Smooth muscle cell (in vitro differentiated cells): ENCODE data around the gene UBN2. TPM values are rescaled to one million over a fixed set of nuclear protein-coding genes. Genes with fewer than 3 reads are reported as not detected.

Experiments used
- DNase-seq: peaks from one replicate; lab custom pipeline; 2025; ENCODE audit not compliant: unreplicated experiment; lab: John Stamatoyannopoulos, UW
- H2AFZ ChIP-seq: fragments of 200-600 bp; sonication (generic); 2 replicates; pipeline ENCODE4 v1.6.0; 2016; ENCODE audit warnings: antibody characterized with exemption, low read depth, mild to moderate bottlenecking
- H3F3A ChIP-seq: fragments of 200-600 bp; sonication (generic); 2 replicates; pipeline ENCODE4 v1.6.0; 2017; ENCODE audit warnings: antibody characterized with exemption, low read depth
- H3K27ac ChIP-seq: fragments of 200-600 bp; sonication (generic); 2 replicates; pipeline ENCODE4 v1.5.1; 2016; ENCODE audit warnings: low read depth, mild to moderate bottlenecking
- H3K27me3 ChIP-seq: fragments of 200-600 bp; sonication (generic); 2 replicates; pipeline ENCODE4 v1.6.1; 2016; ENCODE audit warnings: low read depth, mild to moderate bottlenecking
- H3K36me3 ChIP-seq: fragments of 200-600 bp; sonication (generic); 2 replicates; pipeline ENCODE4 v1.5.1; 2016; ENCODE audit warnings: low read depth
- H3K4me1 ChIP-seq: fragments of 200-600 bp; sonication (generic); 2 replicates; pipeline ENCODE4 v1.5.1; 2016; ENCODE audit warnings: low read depth
- H3K4me2 ChIP-seq: fragments of 200-600 bp; sonication (generic); 2 replicates; pipeline ENCODE4 v1.6.0; 2016; ENCODE audit warnings: mild to moderate bottlenecking
- H3K4me3 ChIP-seq: fragments of 200-600 bp; sonication (generic); 2 replicates; pipeline ENCODE4 v1.5.1; 2016; ENCODE audit warnings: mild to moderate bottlenecking
- H3K79me2 ChIP-seq: fragments of 200-600 bp; sonication (generic); 2 replicates; pipeline ENCODE4 v1.6.0; 2016; ENCODE audit warnings: low read depth, mild to moderate bottlenecking
- H3K9ac ChIP-seq: fragments of 200-600 bp; sonication (generic); 2 replicates; pipeline ENCODE4 v1.6.0; 2016; ENCODE audit warnings: low read depth
- H3K9me3 ChIP-seq: fragments of 200-600 bp; sonication (generic); replicated peaks from 2 replicates; pipeline ENCODE4 v1.5.1; 2016; ENCODE audit warnings: low read depth
- H4K20me1 ChIP-seq: fragments of 200-600 bp; sonication (generic); 2 replicates; pipeline ENCODE4 v1.6.0; 2016; ENCODE audit warnings: low read depth
- WGBS: methylation state at CpG from one replicate; pipeline ENCODE4 v1.1.7; 2016; ENCODE audit warnings: low lambda C conversion rate; 5-methylcytosine and 5-hydroxymethylcytosine counted together
- polyA plus RNA-seq: library from polyadenylated mRNA; unstranded; fragments of >200 nt; fragmentation: Nextera tagmentation; extraction: Ambion mirVana; gene quantifications from 2 replicates; pipeline ENCODE4 v1.2.1, GENCODE V29; 2016
- total RNA-seq: library from RNA; depleted of rRNA; stranded (reverse); fragments of >200 nt; gene quantifications from 2 replicates; pipeline ENCODE4 v1.2.3, GENCODE V29; 2014
- TF ChIP-seq, protein P1 (sequence below): fragments of 200-600 bp; sonication (generic); IDR thresholded peaks from 2 replicates; pipeline ENCODE4 v1.5.1; 2017; ENCODE audit warnings: borderline replicate concordance, mild to moderate bottlenecking, antibody characterized with exemption; ENCODE audit not compliant: insufficient read depth, poor library complexity, severe bottlenecking

The UBN2 gene
- total RNA-seq: 12.3 and 13.4 TPM in 2 replicates
- polyA plus RNA-seq: 2.5 and 4.6 TPM in 2 replicates

DNA sequence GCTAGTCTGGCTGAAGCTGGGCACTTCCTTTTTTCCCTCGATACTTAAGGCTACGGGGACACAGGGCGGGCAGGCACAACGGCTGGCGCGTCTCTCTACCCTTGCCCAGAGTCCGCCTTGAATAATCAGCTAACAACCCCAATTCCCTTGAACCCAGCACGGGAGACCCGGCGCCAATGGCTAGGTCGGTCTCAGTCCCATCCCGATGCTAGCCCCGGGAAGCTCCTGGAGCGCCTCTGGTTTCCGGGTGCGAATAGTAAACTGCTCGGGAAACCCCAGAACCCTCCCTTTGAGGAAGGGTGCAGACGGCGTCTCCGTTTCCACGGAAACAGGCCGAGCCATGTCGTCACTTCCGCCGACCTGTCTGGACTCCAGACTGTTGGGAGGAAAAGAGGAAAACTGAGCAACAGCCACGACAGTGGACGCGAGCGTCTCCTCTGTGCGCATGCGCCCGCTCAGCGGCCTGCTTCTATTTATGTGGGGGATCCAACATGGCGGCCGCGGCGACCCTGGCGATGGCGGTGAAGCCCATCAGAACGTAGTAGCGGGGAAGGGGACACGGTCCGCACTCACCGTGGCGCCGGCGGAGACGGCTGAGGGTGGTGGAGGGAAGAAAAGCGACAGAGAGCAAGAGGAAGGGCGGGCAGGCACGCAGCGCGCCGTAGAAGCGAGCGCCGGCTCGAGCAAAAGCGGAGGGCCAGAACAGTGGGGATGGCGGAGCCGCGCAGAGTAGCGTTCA, at the start of gene UBN2:
TSS of gene UBN2 (plus strand) at position 464 of the 739 bp plus-strand sequence. CDS start at position 712, 248 bp downstream.
- Histone ChIP-seq H3K27me3 (no peaks in the 10 kb centered on the region), H3K4me2 (peak within 1 kb of the TSS; percentile 99), H3K4me1 (peaks cover 14% of the 10 kb centered on the region), H2AFZ (peak within 1 kb of the TSS; percentile 98), H3K9ac (peak within 1 kb of the TSS; percentile 91), H3K9me3 (no peaks in the 10 kb centered on the region), H3K27ac (peak within 1 kb of the TSS; percentile 89), H3F3A (no peaks in the 10 kb centered on the region), H3K4me3 (peak within 1 kb of the TSS; percentile 96), H3K79me2 (peaks cover 42% of the 10 kb centered on the region), H3K36me3 (no peaks in the 10 kb centered on the region), H4K20me1 (peaks cover 42% of the 10 kb centered on the region)
- TF ChIP-seq, protein P1, sequence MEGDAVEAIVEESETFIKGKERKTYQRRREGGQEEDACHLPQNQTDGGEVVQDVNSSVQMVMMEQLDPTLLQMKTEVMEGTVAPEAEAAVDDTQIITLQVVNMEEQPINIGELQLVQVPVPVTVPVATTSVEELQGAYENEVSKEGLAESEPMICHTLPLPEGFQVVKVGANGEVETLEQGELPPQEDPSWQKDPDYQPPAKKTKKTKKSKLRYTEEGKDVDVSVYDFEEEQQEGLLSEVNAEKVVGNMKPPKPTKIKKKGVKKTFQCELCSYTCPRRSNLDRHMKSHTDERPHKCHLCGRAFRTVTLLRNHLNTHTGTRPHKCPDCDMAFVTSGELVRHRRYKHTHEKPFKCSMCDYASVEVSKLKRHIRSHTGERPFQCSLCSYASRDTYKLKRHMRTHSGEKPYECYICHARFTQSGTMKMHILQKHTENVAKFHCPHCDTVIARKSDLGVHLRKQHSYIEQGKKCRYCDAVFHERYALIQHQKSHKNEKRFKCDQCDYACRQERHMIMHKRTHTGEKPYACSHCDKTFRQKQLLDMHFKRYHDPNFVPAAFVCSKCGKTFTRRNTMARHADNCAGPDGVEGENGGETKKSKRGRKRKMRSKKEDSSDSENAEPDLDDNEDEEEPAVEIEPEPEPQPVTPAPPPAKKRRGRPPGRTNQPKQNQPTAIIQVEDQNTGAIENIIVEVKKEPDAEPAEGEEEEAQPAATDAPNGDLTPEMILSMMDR: no peak
- under 1% methylated on average over 50 of the region's 63 CpGs for WGBS
- peak; percentile 85 for DNase-seq

DNA sequence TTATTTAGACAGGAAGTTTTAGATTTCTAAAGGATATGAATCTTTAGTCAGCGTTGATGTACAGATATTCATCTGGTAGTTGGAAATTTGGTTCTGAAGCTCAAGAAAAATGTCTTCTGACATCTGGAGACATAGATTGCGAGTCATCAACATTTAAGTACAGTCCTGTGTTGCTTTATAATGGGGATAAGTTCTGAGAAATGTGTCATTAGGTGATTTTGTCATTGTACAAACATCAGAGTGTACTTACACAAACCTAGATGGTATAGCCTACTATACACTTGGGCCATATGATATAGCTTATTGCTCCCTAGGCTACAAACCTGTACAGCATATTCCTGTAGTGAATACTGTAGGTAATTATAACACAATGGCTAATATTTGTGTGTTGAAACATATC, 49.6 kb upstream of the UBN2 start:
- no peak for DNase-seq
- Histone ChIP-seq H4K20me1 (no peaks in the 10 kb centered on the region), H3K9ac (no peak overlapping the region), H3K27ac (no peak overlapping the region), H3K4me1 (no peaks in the 10 kb centered on the region), H3K4me3 (no peak overlapping the region), H3K4me2 (no peak overlapping the region), H3K9me3 (no peaks in the 10 kb centered on the region), H3K79me2 (no peaks in the 10 kb centered on the region), H3K36me3 (peaks cover 3% of the 10 kb centered on the region), H2AFZ (no peak overlapping the region), H3K27me3 (no peaks in the 10 kb centered on the region), H3F3A (no peaks in the 10 kb centered on the region)
- TF ChIP-seq, protein P1: no peak
- WGBS: 88% methylated on average over 2 of the region's 2 CpGs

DNA sequence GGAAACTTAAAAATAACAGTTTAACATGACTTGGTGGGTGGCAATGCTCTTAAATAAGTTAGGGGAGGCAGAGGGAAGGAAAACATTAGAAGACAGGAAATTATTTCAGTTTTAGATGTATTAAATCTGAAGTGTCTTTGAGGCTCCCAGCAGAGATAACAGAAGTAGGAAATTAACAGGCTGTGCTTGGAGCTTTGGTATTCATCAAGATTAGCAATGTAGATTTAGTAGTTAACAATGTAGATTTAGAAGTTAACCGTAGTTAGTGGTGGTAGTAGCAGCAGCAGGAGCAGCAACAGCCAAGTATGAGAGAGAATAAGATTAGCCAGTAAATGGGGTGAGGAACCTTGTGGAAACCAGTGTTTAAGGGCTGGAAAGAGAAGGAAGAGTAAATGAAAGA, 48.7 kb upstream of the UBN2 start:
- Histone ChIP-seq H2AFZ (no peak overlapping the region), H3K27ac (no peak overlapping the region), H3K9me3 (no peaks in the 10 kb centered on the region), H4K20me1 (no peaks in the 10 kb centered on the region), H3K36me3 (peaks cover 3% of the 10 kb centered on the region), H3K9ac (no peak overlapping the region), H3K79me2 (no peaks in the 10 kb centered on the region), H3F3A (no peaks in the 10 kb centered on the region), H3K4me1 (no peaks in the 10 kb centered on the region), H3K4me2 (no peak overlapping the region), H3K4me3 (no peak overlapping the region), H3K27me3 (no peaks in the 10 kb centered on the region)
- no peak for DNase-seq
- 34% methylated on average over 1 of the region's 1 CpG for WGBS
- TF ChIP-seq, protein P1: no peak

DNA sequence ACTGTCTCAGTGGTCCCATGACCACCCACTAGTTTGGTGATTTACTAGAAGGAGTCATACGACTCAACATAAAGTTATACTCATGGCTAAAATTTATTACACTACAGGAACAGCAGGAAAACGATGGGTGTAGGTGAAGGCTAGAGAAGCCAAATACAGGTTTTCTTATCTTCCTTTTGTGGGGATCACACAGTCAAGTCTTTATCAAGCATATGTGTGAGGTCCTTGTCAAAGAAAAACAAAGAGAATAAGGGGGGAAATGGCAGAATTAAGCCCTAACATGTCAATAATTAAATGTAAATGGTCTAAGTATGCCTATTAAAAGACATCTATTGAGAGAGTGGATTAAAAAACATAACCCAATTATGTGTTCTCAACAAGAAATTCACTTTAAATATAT, 47.8 kb upstream of the UBN2 start:
- no peak for DNase-seq
- Histone ChIP-seq H3K9ac (no peak overlapping the region), H3K27ac (no peak overlapping the region), H3K4me2 (no peak overlapping the region), H4K20me1 (no peaks in the 10 kb centered on the region), H3K36me3 (peaks cover 3% of the 10 kb centered on the region), H3K27me3 (no peaks in the 10 kb centered on the region), H3K9me3 (no peaks in the 10 kb centered on the region), H3K79me2 (no peaks in the 10 kb centered on the region), H3K4me3 (no peak overlapping the region), H3K4me1 (no peaks in the 10 kb centered on the region), H3F3A (no peaks in the 10 kb centered on the region), H2AFZ (no peak overlapping the region)
- WGBS: 62% methylated on average over 2 of the region's 2 CpGs
- TF ChIP-seq, protein P1: no peak
